ENCODE measurements around the gene PDCD11.

PDCD11 gene

GRCh38 chr10:103450201-103450695 is 53.8 kb downstream of the PDCD11 start:
- H3K4me3 ChIP-seq (ENCODE audit: low read depth, low read length): no peak overlapping the region

DNA sequence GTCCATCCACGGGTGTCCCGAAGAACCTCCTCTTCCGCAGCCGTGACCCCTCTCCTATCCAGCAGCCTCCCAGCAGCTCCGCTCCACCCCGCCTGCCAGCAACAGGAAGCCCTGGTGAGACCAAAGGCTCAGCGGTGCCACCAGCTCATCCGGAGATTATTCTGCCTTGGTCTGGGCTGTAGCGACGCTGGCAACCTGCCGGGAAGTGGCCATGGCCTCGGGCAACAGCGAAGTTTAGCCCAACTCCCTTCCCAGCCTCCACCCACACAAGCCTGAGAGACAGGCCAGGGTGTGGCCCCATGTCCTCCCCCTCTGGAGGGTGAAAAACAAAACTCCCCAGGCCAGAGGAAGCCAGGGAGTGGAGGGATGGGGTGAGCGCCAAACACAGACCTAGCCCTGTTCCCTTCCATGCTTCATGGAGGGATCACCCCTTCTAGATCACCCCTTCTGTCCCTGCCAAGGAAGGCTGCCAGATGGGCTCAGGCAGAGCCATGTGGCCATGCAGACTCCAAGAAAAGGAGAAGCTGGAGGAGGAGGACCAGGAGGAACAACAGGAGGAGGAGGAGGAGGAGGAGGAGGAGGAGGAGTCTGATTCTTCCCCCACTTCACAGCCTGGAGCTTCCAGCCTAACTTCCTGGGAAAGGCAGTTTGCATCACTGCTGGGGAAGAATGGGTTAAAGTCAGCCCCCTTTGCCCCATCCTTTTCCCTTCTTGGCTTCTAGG is 54.8 kb downstream of the PDCD11 start:
- no peak overlapping the region for H3K4me3 ChIP-seq (ENCODE audit: low read depth, low read length)

GRCh38 chr10:103451831-103452505 is 55.5 kb downstream of the PDCD11 start, which contains the start of gene CALHM2:
TSS of gene CALHM2 (minus strand) at chr10:103452370. CDS start at chr10:103449941, 2,429 bp downstream.
- no peak within 1 kb of the TSS for H3K4me3 ChIP-seq (ENCODE audit: low read depth, low read length)

DNA sequence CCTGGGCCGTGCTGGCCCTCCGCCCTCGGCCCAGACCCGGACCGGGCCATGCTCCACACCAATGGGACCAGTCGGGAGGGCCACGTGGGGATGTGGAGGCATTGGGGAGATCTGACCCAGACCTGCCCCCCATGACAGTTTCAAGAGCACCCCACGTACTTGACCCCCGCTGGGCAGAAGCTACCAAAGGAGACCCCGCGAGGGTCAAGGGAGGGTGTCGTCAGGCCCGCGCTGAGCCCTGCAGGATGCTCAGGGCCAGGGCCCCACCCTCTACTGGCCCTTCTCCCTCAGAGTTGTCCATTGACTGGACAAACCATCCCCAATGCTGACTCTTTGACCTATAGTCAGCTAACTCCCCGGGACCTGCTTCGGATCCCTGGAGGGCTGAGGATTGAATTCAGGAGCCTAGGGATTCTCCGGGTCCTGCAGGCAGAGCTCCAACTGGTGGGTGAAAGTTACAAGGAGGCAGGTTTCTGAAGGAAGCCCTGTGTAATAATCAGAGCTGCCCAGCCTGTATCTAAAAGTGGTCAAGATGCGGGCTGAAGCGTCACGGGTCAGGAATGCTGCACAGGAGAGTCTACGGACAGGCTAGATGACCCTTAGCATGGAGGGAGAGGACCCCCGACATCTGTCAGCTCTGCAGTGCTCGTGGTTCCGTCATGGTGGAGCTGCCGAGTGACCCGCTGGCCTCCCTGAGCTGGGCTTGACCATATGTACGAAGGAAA is 56.2 kb downstream of the PDCD11 start:
- no peak overlapping the region for H3K4me3 ChIP-seq (ENCODE audit: low read depth, low read length)

DNA sequence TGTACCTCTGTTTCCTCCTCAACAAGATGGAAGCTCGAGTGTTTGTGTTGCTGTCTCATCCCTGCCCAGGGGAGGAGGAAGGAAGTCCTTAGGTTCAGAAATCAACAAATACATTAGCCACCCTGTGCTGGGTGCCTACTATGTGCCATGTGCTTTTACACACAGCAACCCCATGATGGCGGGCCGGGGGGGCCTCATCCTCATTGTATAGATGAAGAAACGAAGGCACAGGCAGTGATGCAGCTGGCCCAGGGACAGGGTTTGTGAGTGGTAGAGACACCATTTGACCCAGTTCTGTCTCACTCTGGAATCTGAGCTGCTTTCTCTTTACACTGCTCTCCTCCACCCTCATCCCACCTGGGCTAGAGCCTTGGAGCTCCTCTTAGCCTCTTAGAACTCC is 57.6 kb downstream of the PDCD11 start:
- H3K4me3 ChIP-seq (ENCODE audit: low read depth, low read length): no peak overlapping the region

GRCh38 chr10:103455235-103455634 is 58.8 kb downstream of the PDCD11 start:
- H3K4me3 ChIP-seq (ENCODE audit: low read depth, low read length): no peak overlapping the region

DNA sequence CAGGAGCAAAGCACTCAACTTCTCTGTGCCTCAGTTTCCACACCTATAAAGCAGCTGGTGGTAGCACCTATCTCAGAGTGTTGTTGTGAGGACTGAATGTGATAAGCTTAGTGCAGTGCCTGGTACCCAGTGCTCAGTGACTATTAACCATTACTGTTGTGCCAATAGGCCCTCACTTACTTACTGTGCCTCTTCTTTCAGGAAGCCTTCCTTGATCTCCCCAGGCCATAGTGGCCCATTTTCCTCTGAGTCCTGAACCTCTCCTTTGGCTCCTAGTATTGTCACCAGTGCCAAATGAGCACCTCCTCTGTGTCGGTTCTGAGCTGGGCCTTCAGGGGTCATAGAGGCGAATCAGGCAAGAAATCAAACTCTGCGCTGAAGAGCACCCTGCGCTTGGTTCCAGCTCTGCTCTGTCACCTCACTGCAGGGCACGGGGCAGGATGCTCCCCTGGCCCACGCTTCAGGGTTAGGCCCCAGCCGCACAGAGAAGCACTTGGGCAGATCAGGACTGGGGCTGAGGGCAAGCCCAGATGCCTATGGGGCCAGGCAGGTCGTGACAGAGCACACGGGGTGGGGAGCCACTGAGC is 59.7 kb downstream of the PDCD11 start:
- H3K4me3 ChIP-seq (ENCODE audit: low read depth, low read length): no peak overlapping the region

DNA sequence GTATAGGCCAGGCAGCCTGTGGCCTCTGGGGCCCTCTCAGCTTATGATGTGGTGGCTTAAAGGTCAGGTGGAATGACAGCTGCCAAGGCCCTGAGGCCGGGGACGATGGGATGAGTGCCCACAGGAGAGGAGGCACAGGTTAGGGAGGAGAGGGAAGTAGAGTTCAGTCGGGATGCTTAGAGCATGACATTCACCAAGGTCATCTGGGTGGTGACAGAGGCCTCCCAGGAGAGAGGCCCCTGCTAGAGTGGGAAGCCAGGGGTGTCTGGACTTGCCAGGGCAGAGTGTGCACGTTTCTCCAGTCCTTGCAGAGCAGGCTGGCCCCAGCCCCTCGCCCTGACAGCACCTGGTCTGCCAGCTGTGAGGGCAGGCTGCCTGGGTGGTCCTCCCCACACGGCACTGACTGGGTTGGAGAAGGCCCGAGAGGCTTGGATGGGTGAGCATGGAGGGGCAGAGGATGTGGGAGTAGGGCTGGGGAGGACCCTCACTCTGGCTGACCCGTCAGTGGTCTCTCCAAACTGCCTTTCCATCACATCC is 60.8 kb downstream of the PDCD11 start:
- no peak overlapping the region for H3K4me3 ChIP-seq (ENCODE audit: low read depth, low read length)

- H3K4me3 ChIP-seq (ENCODE audit: low read depth, low read length): no peak overlapping the region
These were observed 61.6 kb downstream of the PDCD11 start for GRCh38 chr10:103457896-103458583.

DNA sequence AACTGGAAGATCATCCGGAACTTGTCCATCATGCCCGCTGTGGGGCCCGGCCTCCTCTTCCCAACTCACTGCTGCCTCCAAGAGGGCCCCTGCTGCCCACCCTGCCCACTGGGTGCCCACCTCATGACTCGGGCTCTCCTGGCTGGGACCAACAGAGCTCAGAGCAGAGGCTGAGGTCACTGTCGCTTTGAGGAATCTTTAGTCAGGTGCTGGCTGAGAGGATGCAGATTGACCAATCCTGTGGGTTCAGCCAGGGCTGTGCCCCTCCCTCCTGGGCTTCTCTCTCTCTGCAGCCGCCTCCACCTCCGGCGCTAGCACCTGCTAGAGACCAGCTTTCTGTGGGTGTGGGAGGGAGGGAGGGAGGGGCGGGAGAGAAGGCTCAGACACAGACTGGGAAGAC is 62.3 kb downstream of the PDCD11 start, which contains the start of gene CALHM1:
TSS of gene CALHM1 (minus strand) at position 181 of the 400 bp plus-strand sequence. CDS start at position 32, 149 bp downstream.
- H3K4me3 ChIP-seq (ENCODE audit: low read depth, low read length): no peak within 1 kb of the TSS

GRCh38 chr10:103459615-103460014 is 63.2 kb downstream of the PDCD11 start:
- no peak overlapping the region for H3K4me3 ChIP-seq (ENCODE audit: low read depth, low read length)

DNA sequence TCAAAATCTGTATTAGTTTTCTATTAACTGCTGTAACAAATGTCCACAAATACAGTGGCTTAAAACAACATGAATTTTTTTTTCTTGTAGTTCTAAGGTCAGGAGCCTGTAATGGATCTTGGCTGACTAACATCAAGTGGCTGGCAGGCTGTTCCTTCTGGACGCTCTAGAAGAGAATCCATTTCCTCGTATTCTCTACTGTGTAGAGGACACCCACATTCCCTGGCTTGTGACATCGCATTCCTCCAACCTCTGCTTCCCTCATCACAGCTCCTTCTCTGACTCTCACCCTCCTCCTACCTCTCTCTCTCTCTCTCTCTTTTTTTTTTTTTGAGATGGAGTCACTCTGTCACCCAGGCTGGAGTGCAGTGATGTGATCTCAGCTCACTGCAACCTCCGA is 67.1 kb downstream of the PDCD11 start:
- H3K4me3 ChIP-seq (ENCODE audit: low read depth, low read length): no peak overlapping the region

DNA sequence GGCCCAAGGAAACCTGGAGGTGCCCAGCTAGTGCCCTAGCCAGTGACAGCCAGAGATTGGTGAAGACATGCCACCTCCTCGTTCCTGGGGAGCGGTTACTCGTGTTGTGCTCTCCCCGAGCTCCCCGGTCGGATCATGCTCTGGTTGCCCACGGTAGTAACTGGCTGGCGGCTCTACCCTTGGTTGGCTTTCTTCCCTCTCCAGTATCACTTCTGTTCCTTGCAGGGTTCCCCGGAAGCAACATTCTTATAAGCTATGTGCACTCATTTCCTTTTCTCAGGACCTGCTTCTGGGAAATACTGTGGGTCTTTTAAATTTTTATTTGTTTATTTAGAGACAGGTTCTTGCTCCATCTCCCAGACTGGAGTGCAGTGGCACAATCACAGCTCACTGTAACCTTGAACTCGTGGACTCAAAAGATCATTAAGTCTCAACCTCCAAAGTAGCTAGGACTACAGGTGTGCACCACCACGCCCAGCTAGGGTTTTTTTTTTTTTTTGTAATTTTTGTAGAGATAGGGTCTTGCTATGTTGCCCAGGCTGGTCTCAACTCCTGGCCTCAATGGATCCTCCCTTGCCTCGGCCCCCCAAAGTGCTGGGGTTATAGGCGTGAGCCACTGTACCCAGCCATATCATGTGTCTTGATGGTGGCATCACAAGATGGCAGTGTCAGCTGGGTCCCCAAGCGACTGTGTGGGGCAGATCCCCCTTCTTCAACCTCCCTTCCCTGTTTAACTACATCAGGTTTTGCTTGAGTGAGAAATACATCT is 69.2 kb downstream of the PDCD11 start:
- no peak overlapping the region for H3K4me3 ChIP-seq (ENCODE audit: low read depth, low read length)

DNA sequence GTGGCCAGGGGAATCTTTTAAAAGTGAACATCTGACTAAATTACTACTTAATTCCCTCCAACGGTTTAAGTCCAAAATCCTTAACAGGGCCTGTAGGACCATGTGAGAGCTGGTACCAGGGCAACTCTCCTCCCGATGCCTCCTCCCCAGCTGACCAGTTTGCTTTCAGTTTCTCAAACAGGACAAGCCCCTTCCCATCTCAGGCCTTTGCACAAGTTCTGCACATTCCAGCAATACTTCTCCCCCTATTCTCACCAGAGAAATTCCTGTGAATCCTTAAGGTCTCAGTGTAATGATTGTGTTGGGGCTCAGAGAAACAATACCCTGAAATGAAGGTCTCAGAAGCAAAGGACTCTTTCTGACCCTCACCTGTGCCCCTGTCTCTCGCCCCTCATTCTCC is 70.3 kb downstream of the PDCD11 start:
- H3K4me3 ChIP-seq (ENCODE audit: low read depth, low read length): no peak overlapping the region

DNA sequence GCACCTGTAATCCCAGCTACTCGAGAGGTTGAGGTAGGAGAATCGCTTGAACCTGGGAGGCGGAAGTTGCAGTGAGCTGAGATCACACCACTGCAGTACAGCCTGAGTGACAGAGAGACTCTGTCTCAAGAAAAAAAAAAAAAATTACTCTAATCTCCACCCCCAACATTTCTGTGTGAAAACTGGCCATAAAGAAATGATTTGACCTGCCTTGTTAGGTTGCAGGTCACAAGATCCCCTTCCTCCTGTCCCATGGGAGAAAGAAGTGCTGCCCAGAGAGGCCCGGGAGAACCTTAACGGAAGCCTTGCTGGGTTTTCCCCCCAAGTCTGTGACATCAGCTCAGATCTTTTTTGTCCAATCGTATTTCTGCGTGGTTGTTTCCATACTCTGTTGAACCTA is 71.0 kb downstream of the PDCD11 start:
- H3K4me3 ChIP-seq (ENCODE audit: low read depth, low read length): no peak overlapping the region

GRCh38 chr10:103469201-103469600 is 72.8 kb downstream of the PDCD11 start:
- no peak overlapping the region for H3K4me3 ChIP-seq (ENCODE audit: low read depth, low read length)

DNA sequence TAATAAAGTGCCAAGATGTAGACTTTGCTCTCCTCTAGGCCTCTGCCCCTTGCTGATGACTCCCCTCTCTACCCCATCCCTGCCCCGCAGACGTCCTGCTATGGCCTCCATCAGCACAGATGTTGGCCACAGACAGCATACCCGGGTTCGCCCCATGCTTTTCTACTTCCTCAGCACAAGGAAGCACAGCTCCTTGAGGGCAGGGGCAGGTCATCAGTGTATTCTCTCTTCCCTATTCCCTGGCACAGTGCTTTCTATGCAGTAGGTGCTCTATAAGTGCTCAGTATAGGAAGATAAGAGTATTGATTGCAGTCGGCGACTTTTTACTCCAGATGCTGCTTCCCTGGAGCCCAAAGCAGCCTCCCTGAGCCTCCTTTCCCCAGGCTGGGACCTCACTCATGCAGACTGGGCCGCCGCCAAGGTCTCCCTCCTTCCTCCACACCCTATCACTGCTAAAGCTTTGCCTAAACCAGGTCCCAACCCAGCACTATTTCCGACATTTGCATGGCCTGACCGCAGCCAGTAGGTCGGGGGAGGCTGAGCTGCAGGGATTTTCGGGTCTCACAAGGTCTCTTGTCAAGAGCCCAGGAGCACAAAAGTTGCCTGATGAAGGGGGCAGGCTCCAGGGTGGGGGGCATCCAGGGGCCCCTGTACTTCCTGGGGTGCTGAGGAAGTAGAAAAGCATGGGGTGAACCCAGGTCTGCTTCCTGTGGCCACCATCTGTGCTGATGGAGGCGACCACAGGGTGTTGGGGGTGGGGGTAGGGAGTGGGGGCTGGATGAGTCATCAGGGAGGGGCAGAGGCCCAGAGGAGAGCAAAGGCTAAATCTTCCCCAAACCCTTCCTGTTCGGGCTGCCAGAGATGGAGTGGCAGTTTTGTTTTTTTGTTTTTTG is 74.6 kb downstream of the PDCD11 start:
- H3K4me3 ChIP-seq (ENCODE audit: low read depth, low read length): no peak overlapping the region

GRCh38 chr10:103472005-103472404 is 75.6 kb downstream of the PDCD11 start:
- no peak overlapping the region for H3K4me3 ChIP-seq (ENCODE audit: low read depth, low read length)

- H3K4me3 ChIP-seq (ENCODE audit: low read depth, low read length): no peak overlapping the region
These were observed 76.8 kb downstream of the PDCD11 start for GRCh38 chr10:103473261-103473671.
